Glomerular visceral epithelial cell (primary cell): ENCODE results near the gene SPRED2.

Experiments used
- DNase-seq: peaks from one replicate; pipeline ENCODE4 v3.0.0-alpha.2; 2016; ENCODE audit errors: extremely low spot score

SPRED2 gene

DNA sequence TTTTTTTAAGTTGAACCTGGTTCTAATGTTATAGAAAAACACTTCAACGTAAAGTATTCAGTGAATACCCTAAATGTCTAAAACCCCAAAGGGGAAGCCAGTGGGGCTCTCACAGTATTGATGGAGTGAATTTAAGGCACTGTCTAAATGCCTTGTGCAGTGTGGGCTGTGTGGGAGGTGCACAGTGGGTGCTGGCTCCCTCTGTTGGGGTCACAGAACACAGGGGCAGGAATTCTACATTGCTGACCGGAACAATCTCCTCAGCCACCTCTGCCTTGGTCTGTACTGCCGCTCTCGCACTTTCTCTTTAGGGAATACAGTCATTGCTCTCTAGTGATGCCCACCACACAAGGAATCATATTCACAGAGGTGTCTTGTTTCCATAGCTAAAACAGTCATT, 45.4 kb downstream of the SPRED2 start:
- DNase-seq: no peak

DNA sequence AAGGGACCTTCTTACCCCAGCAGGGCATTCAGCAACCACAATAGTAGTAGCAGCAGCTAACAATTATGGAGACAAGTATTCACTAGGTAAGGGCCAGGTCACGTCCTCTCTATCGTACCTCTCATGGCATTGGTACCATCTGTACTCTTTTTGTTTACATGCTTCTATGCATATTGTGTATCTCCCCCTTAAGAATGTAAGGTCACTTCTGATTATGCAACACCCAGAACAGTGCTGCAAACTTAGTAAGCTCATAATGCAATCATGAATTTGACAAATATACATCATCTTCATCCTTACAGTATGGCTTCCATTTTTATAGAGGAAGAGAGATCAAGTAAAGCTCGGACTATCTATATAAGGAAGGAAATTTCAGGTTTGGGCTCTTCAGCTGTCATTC, 46.1 kb downstream of the SPRED2 start:
- no peak for DNase-seq

DNA sequence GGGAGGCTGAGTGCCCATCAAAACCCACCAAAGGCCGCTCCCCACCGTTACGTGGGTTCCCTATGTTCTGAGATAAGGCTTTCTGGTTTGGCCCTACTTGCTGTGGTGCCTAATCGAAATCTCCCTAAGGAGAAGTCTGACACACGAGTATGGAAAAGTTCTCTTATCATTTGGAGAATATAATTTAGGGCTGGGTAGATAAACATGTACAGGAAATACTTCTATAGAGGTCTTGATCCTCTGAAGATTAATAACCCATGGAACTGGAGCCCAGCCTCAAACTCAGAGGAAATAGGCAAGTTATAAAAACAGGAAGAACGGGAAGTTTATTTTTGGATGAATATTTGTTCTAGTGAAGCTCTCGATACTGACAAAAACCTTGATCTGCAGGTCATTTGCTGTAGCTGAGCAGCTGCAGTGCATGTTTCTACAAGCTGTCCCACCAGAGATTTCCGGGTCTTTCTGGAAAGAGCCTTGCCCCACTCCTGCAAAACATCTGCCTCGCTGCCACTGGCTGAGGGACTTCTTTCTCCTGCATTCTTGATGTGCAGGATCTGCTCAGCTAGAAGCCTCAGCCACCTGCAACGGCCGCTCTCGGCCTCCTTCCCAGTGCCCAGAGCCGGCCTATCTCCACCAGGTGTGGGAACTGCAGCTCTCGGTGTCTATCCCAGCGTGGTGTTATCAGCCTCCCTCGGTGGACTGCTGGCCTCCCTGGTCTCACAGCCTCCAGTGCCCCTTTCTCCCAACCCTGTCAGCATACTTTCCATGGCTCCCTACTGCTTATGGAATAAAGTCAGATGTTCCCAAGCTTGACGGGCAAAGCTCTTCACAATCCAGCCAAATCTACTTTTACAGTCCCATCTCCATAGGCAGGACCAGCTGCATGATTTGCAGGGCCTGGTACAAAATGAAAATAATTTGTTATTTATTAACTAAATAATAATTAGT, 48.6 kb downstream of the SPRED2 start:
- no peak for DNase-seq

DNA sequence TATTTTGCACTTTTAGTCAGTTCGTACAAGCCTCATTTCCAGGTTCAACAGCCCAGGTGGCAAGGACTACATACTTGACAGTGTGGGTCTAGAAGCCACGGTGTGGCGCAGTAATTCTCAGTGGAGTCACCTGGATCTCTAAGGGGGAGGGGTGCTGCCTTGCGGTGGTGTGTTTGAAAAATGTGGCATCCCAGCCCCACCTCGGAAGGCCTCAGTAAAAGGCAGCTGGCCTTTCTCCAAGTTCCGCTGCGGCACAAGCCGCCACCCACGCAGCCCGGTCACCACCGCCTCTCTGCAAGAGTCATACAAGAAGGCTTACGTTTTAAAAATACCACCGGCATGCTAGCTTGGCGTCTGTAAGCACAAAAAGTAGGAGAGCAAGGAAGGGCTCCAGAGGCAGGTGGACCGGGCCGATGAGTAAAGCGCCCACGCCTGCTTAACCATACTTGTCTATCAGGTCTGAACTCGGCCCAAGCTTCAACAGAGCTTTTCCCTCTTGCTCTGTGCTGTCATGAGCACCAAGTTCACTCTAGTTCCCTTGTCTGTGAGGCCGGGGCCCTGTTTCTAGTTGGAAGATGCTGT, 49.5 kb downstream of the SPRED2 start:
- peak; percentile 94 for DNase-seq

DNA sequence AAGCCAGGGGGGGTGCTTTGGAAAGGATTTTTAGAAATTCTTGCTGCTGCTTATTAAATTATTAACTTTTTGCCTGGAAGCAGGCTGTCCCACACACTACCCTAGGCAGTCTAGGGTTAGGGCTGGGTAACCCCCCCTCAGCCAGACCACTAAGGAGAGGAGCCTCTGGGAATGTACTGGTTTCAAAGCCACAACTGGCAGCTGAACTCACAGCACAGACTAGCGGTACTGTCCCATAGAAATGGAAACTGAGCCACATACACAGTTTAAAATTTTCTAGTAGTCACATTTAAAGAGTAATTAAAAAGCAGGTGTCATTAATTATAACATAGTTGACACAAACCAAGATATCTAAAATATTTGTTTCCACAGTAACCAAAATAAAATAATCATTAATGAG, 50.1 kb downstream of the SPRED2 start:
- DNase-seq: peak; percentile 22

DNA sequence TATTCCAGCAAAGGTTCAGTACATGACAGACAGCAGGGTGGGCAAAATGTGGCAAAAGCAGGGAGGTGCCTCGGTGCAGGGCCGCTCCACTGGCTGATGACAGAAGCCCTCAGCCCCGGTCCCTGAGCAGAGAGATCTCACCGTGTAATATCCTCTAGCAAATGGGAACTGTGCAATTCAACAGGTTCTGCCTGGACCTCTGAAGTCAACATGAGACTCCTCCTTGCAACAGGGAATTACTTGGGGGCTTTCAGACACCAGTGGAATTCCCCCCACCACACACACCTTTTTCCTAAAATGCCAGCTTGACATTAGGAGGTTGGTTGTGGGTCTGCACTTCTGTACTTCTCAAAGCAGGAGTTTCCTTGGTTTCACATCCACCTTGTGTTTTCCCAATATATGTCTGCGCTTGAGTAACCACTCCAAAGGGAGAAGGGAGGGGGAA, 50.8 kb downstream of the SPRED2 start:
- DNase-seq: no peak

DNA sequence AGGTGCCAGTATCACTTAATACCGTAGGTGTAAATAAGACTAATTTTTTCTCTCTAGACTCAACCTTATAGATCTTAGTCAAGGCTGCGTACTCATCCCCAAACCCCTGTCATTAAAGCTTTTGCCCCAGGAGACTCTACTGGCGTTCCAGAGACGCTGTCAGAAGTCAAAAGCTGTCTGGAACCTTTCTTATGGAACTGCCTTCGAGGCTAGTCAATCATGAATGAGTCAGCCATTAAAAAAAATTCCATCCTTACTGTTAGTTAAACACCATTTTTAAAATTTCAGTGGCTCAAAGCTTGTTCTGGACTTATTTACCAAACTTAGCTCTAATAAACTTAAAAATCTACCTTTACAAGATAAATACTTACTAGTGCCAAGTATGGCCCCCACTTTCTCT, 52.1 kb downstream of the SPRED2 start:
- DNase-seq: no peak

DNA sequence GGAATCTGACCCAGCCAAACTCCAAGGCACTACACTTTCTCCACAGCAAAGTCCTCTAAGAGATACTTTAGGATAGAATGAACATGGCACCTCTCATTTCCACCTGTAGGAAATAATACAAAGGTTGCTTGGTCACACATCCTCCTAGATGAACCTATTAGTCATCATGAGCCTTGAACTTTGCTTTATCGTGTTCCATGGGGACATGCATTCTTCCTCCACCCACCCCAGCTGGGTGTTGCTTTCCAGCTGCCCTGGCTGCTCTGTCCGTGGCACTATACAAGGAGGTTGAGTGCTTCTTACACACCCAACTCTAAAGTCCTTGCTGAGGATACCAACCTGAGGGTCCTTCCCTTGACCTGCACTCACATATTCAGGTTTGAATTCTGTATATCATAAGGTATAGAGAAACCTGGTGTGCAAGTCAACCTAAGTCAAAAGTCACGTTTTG, 52.7 kb downstream of the SPRED2 start:
- no peak for DNase-seq

DNA sequence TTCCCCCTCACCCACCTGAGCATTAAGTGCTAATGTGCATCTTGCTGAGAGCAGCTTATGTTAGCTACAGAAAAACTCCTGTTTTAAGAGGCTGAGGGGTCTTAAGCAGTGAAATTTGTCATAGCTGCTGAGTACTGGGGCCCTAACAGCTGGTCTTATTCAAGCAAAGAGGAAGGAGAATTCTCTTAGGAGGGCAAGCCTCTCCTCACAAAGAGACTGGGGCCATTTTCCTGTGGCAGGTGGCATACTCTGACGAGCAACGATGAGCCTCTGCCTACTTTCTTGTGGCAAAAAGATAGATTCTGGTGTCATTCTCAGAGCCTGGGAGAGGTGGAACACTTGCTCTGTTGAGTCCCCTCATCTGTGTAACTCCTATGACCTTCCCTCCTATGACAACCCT, 53.2 kb downstream of the SPRED2 start:
- DNase-seq: no peak

DNA sequence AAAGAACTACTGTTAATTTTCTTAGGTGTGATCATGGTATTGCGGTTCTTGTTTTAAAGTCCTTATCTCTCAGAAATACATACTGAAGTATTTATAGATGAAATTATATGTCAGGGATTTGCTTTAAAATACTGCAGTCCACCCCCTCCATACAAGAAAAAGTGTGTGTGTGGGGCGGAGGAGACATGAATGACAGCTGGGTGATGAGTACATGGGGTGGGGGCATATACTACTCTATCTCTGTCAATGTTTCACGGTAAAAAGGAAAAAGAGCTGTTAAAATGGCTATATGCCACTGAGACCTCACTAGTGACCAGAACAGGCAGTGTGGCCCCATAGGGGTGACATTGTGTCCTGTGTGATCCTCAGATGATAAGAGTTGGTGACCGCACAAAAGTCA, 54.1 kb downstream of the SPRED2 start:
- no peak for DNase-seq

DNA sequence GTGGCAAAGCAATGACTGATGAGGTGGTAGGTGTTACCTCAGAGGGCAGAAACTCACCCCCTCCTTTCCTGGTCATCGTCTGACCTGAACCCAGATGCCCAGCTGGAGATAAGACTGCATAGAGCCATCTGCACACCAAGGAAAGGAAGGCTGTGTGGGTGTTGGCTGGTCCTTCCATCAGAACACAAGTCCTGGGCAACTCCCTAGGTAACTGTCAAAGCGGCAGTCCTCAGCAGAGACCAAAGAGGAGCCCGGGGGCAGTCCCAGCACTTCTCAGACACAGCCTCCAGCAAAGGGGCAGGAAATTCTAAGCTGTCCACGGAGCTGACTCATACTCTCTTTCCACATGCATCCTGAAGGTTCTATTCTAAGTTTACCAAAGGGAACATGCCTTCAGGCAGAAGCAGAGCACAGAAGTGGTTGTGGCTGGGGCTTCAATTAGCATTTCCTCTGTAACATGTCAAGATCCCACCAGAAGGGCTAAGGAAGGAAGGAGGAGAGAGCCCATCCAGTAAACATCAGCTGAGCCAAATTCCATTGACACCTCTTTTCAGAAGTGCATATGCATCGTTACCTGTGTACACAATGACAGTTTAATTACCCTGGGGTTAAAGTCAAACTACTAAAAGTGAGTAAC, 54.7 kb downstream of the SPRED2 start:
- peak; percentile 80 for DNase-seq

DNA sequence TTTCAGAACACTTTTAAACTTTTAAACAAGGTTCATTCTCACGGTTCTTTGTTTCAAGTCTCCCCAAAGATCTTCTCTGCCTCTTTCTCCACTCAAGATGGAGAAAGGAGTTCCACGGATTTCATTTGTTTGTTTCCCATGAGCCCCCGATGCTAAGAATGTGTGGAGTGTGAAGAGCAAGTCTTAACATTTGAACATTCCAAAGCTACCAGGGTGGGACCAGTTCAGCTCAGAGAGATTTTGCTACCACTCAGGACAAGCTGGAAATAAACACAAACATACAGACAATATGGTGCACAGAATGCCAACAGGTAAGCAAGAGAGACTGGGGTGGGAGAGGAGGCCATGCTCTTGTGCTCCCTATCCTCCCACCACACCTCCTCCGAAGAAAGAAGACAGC, 56.7 kb downstream of the SPRED2 start:
- DNase-seq: no peak

DNA sequence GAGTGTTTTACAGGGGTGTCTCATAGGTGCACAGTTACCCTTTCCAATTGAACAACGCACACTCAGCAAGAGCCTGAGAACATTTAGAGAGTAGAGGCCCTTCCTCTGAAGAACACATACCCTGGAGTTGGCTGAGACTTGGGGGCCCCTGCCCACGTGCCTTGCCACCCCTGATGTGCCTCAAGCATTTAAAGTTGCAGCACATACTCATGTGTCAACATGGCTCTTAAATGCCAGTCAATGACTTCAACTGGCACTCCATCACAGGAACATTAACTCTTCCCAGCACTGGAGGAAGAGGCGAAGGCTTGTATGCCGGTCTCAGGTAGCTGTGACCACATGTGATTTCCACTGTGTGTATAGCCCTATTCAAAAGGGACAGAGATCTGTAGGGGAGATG, 57.4 kb downstream of the SPRED2 start:
- DNase-seq: no peak

DNA sequence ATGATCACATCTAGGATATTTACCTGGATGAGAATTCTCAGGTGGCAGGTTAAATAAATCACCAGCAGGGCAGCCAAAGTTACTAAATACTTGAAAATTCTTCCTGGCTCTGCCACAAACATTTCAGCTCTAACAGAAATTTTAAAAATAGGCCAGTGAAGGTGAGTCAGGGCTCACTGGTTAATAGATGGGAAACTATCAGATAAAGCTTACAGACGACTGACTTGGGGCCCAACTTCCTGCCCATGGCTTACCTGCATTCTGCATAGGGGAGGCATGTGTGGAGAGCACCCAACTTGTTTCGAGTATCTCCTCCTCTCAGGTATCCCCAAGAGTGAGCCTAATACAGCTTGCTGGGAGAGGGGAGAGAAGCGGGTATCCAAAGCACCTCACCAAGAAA, 57.8 kb downstream of the SPRED2 start:
- DNase-seq: no peak

DNA sequence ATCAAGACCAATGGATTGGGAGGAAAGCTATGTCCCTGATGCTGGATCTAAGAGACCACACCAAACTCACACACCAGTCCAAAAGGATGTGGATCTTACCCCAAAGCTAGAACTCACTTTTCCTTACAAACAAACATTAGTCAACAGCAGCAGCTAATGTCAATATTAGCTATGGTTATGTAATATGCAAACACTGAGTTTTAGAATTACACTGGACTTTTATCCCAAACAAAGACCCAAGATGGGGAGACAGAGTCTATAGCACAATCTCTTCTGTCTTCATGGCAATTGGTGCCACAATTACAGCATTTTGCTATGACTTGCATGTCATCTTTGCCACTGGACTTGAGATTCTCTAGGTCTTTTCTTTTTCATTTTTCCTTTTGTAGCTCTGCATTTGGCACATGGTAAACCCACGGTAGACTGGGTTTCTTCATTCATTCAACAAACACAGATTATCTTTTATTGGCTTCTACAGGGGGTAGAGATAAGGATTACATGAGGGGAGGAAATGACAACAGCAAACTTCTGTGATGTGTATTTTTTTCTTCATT, 59.0 kb downstream of the SPRED2 start:
- no peak for DNase-seq

DNA sequence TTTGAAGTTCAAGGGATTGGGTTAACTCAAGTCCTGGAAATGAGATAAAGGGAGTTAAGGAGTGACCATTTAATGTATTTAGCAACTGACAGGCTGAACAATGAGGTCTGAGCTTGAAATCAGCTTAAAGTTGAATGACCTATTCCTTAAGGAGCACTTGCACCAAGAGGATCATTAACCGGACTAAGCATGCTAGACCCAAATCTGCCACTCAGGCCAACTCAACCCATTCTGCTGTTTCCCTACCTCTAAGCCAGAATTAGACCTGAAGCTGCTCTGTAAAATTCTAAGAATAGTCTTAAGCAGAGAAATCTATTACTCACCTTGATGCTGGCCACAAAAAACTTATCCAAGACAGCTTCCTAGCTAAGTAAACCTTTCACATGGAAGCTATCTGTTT, 59.8 kb downstream of the SPRED2 start:
- no peak for DNase-seq

DNA sequence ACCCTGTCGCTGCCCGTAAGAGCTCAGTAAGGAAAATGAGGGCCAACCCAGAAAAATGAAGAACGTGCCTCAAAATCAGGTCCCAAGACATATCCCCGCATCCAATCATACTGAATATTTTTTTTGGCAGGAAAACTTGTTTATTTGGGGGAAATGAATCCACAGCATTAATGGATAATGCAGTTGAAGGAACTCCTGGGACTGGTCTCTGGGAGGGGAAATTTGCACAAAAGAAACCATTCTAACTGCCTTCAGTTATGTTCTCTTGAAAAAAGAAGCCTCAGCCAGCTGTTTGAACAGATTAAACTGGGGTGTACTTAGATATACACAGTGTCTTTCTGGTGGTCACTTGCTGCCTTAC, 61.3 kb downstream of the SPRED2 start:
- DNase-seq: no peak

DNA sequence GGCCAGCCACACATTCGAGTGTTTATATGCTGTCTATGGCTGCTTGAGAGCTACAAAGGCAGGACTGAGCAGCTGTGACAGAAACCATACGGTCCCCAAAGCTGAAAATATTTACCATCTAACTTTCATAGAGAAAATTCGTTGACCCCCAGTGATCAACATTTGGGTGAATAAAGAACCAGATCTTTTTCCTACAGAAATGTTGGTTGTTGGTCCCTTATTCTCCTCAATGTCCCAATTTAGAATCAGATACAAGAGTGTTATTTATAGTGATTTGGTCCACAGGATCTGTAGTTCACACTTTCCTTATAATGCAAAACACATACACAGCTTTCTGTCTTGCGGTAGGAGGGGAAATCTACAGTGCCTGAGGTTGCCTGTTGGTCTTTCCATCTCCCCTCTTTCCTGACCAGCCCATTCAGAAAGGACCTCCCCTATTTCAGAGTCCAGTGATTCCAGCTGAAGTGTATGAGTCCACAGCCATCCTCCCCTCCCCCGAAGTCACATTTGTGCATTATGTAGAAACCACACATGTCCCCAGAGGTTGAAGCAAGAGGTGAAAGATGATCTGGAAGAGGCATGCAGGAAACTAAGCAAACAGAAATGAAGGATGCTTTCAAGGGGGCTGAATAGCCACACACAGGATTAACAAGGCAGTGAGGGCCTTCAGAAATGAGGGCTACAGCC, 61.9 kb downstream of the SPRED2 start:
- peak; percentile 18 for DNase-seq

DNA sequence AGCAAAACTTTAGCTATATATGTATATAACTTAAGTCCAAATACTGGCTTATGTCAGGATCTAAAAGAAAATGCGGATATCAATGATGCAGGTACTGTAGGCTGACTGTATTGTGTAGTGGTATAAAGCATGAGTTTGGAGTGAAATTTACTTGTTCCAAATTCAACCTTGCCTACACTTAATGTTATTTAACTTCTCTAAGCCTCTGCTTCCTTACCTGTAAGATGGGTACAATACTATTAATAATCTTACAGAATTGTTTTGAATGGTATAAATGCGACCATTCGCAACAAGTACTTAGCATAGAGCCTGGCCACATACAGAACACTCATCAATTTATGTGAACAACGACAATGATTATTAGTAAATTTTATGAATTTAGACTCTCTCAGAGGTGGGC, 62.4 kb downstream of the SPRED2 start:
- DNase-seq: no peak

DNA sequence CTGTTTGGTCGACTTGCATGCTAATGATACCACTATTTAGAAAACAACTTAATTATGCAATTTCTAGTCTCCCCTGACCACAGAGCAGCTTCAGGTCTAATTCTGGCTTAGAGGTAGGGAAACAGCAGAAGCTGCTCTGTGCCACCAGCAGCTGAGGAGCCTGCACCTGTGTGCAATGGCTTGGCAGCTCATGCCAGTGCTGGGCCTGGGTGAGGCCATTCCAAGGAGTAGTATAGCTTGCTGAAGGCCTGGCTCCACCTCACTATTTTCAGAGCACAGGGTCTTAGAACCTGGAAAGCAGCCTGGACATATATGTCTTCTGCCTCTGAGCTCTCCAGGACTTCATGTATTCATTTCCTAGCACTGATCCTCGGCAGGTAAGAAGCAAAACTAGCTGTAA, 62.8 kb downstream of the SPRED2 start:
- no peak for DNase-seq

DNA sequence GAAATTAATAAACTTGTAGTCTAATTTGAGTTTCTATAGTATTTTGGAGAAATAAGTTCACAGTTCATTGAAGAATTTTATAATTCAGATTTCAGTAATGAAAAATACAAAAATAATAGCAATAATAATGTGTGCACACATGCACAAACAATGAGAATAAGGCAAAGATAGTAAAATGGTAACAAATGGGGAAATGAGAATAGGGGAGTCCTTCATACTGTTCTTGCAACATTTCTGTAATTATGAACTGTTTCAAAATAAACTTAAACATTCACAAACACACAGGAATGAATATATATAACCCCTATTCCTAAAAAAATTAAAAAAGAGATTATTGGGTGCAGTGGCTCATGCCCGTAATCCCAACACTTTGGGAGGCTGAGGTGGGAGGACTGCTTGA, 63.9 kb downstream of the SPRED2 start:
- no peak for DNase-seq

DNA sequence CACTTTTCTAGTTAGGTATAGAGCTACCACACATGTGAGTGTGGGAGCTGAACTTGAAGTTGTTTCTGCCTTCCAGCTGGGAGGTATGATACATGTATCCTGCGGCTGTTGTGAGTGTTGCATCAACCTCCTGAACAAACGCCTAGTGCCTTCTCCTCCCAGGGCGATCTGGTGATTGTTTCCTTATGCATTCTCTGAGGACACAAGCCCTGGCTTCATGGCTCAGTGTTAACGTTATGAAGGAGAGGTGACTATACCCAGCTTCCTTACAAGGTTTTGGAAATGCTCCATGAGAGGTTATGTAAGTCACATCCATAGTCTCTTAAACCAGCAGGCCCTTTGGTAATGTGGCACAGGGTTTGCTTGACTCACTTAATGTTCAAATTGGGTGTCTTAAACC, 64.9 kb downstream of the SPRED2 start:
- peak; percentile 50 for DNase-seq
